NCI-H2227 (cell line): ENCODE data around the gene MFRP.

Experiments
- DNase-seq: peaks from one replicate; lab custom pipeline; 2025; ENCODE audit not compliant: unreplicated experiment; lab: John Stamatoyannopoulos, UW

Gene MFRP

DNA sequence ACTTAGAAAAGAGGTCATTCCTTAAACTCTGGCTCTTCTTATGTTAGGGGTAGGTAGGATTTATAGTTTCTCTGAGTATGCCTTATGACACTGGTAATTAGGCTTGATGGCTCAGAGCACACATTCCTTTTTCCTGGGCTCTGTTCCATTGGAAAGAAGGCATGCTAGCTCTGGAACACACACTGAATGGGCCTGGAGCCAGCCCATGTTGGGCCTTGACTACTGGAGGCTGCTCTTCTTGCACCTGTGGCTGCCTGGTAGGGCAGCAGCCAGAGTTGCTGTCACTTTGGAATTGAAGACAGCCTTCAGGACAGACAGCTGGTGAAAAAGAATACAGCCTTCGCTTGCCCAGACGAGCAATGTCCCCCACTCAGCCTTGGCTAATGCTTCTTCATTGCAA, 47.8 kb downstream of the MFRP start:
- DNase-seq: no peak

DNA sequence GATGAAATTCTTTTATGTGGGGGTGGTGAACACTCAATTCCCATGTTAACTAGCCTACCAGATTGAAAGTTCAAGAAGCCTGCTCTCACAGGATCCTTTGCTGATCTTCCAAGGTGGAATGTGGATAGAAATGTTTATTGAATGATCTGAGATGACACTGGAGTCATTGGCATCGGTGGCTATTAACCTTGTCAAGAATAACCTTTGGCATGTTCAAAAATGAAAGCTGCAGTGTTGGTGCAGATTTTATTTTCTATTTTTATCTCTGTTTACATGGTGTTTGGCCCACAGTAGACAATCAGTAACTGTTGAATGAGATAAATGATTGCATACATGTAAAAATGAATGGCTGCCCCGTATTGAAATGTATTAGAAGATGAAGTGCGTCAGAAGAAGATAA, 48.6 kb downstream of the MFRP start:
- no peak for DNase-seq

DNA sequence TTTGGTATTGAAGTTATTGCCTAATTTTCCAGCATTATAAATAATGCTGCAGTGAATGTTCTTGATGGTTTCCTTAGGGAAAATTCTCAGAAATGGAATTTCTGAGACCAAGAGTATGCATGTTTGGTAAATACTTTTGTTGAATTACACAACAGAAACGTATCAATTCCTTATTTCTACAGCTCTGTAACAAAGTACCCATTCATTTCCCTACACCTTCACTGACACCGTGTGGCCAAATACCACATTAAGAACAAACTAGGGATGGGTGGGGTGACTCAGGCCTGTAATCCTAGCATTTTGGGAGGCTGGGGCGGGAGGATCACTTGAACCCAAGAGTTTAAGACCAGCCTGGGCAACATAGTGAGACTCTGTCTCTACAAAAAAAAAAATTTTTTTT, 51.3 kb downstream of the MFRP start:
- no peak for DNase-seq

DNA sequence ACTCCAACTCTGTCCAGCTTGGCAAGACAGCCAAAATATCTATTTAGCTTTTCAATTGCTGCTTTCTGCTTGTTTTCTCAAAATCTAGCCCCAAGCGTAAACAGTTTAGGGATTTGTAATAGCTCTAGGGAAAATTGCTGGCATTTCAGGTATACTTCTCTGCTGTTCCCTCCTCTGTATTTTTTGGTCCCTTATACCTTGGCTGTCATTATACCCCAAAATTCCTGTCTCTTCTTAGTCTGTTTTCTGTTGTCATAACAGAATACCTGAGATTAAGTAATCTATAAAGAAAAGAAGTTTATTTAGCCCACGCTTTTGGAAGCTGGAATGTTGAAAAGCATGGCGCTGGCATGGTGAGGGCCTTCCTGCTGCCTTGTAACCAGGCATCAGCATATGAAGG, 53.0 kb downstream of the MFRP start:
- DNase-seq: no peak

DNA sequence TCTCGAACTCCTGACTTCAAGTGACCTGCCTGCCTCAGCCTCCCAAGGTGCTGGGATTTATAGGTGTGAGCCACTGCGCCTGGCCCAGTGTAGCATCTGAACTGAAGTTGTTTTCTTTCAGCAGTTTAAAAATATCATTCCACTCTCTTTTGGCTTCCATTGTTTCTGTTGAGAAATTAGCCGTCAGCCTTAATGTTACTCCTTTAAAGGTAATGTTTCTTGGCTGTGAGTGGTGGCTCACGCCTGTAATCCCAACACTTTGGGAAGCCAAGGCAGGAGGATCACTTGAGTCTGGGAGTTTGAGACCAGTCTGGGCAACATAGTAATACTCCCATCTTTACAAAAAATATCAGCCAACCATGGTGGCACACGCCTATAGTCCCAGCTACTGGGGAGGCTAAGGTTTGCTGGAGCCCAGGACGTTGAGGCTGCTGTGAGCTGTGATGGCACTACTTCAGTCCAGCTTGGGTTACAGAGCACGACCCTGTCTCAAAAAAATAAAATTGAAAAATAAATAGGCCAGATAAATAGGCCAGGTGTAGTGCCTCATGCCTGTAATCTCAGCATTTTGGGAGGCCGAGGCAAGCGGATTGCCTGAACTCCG, 55.5 kb downstream of the MFRP start:
- no peak for DNase-seq
